CD4-positive, alpha-beta T cell treated with Interleukin-10 for 1 hour (primary cell): ENCODE measurements around the gene MAPKAP1.

Source experiments
- DNase-seq: peaks from one replicate; pipeline ENCODE4 v3.0.0-alpha.2; 2020

MAPKAP1 gene

DNA sequence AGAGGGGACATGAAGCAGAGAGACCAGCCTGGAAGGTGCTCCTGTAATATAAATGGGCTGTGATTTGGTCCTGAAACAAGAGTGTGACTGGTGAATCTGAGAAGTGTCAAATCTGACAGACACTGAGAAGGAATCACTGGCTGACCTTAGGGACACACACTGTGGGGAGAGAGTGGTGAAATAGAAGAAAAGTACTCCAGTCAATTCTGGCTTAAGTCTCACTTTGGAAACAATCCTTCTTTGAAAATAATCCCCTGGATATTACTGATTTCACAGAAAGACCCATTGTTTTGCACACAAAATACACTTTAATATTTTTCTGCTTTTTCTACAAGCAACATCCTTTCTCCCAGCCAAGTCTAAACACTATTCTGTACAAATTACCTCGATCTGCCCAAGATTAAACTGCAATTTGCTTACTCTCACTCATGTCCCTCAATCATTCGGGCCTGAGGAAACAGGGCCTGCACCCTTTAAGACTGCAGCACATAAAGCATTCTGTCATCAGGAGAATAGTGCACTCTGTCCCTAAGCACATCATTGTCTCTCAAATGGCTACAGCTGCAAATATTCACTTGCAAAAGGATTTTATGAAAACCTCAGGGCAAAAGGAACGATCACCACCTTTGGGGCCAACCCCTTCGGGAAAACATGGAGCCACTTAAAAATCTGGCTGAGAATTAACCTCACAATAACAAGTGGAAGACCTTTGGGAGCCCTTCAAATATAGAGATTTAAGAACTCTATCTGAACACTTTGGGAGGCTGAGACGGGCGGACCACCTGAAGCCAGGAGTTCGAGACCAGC lies 68.6 kb downstream of the MAPKAP1 start:
- DNase-seq = no peak

GRCh38 chr9:125637241-125637640 lies 69.8 kb downstream of the MAPKAP1 start:
- DNase-seq = no peak

DNA sequence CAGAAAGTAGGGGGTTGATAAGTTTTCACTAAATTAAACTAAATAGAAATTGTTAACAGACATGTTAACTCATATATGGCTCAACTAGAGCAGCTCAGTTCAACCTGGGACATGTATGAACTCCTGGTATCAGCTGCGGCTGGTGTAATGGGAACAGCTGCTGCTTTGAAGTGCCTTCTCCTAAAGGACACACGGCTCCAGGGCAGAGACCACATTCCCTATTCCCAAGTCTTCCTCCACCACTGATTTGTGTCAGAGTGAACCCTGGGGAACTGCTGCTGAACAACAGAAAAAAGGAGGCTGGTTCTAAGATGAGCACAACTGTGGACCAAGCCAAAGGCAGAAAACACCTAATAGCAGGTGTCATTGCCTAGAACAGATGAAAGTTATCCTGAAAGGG lies 71.1 kb downstream of the MAPKAP1 start:
- DNase-seq = no peak

- no peak for DNase-seq
These were observed 72.8 kb downstream of the MAPKAP1 start for GRCh38 chr9:125634040-125634717.

DNA sequence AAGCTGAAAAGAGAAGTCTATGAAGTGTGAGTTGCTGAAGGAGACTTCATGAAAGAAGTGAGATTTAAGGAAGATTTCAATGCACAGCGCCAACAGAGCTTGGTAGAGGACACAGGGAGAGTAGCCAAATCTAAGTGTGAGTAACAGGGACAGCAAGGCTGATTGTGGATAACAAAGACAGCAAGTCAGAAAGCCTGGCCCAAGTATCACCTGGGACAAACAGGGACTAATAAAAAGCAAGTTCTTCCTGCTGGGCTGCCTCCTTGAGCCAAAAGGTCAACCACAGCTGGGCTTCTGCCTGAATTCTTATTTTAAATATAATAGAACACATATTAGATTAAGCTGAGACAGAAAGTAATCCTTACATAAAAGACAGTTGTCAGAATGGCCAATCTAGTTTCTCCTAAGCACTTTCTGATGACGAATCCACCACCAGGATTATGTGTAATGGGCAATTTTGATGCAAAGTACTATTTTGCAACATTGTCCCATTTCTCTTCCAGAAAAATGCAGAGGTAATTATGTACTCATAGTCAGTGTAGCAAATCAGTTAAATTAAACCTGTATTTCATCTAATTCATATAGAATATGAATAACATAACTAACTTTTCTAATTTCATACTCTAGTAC lies 73.8 kb downstream of the MAPKAP1 start:
- no peak for DNase-seq

- DNase-seq = no peak
These were observed 74.5 kb downstream of the MAPKAP1 start for GRCh38 chr9:125632321-125633115.

DNA sequence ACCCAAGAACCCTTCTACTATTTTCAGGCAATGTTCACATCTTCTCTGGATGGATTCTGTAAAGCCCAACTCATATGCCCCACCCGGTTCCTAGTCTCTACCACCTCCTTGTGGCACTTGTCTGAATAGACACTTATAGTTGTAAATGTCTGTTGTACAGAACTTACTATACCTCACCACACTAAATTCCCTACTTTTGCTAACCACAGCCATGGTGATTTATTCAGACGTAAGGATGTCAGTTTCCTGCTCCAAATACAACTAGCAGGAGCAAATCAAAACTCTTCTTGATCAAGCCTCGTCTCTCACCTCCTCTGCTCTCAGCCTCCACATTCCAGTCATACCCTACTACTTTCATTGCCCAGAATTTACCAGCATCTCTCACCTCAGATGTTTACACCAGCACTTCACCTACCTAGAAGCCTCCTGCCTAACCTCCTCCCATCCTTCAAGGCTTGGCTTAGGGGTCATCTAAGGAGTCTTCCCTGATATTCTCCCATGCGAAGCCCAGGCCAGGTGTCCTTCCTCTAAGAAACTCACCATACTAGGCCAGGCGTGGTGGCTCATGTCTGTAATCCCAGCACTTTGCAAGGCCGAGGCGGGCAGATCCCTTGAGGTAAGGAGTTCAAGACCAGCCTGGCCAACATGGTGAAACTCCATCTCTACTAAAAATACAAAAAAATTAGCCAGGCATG lies 75.5 kb downstream of the MAPKAP1 start:
- peak; percentile 30 for DNase-seq

GRCh38 chr9:125630436-125630835 lies 76.6 kb downstream of the MAPKAP1 start:
- DNase-seq = no peak

DNA sequence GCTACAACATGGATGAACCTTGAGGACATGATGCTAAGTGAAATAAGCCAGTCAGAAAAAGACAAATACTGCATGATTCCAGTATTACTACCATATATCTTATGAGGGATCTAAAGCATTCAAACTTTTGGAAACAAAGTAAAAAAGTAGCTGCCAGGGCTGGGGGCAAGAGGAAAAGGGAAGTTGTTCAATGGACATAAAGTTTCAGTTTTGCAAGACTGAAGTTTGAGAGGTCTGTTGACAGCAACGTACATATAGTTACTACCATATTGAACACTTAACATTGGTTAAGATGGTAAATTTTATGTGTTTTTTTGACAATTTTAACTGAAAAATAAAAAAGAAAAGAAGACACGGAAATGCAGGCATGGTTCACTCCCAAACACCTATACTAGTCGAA lies 77.6 kb downstream of the MAPKAP1 start:
- no peak for DNase-seq

- no peak for DNase-seq
These were observed 80.8 kb downstream of the MAPKAP1 start for GRCh38 chr9:125626187-125626586.

DNA sequence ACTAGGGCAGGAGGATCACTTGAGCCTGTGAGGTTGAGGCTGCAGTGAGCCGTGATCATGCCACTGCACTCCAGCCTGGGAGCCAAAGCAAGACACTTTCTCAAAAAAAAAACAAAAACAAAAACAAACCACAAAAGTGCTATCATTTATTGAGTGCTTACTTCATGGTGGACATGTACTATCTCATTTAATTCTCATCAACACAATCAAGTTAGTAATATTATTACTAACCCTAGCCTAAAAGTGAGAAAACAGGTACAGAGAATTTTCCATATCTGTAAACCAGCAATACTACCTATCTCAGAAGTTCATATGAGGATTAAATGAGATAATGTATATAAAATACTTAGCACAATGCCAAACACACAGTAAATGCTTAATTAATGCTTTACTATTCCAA lies 85.8 kb downstream of the MAPKAP1 start:
- no peak for DNase-seq

DNA sequence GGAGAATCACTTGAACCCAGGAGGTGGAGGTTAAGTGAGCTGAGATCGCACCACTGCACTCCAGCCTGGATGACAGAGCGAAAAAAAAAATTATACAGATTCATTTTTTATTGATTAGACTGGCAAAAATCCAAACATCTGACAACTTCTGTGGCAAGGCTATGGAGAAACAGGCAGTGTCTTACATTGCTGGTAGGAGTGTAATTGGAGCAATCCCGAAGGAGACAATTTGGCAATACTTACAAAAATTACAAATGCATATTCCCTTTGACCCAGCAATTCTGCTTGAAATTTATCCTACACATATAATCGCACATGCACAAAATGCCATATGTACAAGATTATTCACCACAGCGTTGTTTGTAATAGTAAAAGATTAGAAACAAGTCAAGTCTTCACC lies 86.8 kb downstream of the MAPKAP1 start:
- no peak for DNase-seq

DNA sequence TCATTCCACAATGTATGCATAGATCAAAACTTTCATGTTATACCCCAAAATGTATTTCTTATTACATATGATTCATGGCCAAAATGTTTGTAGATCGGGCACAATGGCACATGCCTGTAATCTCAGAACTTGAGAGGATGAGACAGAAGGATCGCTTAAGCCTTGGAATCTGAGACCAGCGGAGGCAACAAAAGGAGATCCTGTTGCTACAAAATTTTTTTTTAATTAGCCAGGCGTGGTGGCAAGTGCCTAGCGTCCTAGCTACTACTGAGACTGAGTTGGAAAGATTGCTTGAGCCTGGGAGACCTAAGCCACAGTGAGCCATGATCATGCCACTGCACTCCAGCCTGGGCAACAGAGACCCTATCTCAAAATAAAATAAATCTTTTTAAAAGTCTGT lies 89.9 kb downstream of the MAPKAP1 start:
- no peak for DNase-seq

DNA sequence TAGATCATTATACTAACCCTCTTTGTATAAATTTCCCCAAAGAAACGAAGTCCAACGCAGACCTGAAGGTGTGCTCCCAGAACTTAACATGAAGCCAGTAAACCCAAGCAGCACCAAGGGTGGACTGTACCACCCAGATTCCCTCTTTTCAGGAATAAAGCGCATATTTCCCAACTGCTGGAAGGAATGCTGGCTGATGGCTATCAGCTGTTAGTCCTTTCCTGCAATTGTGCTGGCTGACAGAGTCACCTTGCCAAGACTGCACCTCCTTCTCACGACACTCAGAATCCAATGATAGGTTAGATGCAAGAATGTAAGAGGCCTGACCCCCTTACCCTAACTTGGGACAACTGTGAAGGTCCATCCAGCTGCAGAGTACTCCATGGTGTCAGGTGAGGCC lies 93.9 kb downstream of the MAPKAP1 start:
- no peak for DNase-seq

GRCh38 chr9:125612616-125613015 lies 94.4 kb downstream of the MAPKAP1 start:
- no peak for DNase-seq

DNA sequence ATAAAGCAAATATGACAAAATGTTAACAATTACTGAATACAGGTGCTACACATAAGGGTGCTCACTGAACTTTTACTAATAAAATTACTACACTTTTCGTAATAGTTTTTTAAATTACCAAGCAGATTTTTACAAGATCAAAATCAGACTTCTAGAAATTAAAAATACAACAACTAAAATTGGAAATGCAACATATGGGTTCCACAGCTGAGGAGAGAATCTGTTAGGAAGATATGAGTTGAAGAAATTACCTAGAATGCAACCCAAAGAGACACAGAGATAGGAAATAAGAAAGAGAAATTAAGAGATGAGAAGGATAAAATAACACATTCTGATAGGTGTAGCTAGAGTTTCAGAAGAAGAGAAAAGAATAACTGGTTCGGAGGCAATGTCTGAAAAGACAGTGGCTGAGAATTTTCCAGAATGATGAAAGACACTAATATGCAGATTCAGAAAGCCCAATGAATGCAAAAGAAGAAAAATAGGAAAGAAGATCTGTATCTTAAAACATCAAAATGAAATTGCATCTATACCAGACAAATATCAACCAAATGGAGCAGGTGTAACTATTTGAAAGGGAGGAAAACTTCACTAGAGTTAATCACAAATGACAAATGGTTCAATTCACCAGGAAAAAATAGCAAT lies 95.8 kb downstream of the MAPKAP1 start:
- no peak for DNase-seq

DNA sequence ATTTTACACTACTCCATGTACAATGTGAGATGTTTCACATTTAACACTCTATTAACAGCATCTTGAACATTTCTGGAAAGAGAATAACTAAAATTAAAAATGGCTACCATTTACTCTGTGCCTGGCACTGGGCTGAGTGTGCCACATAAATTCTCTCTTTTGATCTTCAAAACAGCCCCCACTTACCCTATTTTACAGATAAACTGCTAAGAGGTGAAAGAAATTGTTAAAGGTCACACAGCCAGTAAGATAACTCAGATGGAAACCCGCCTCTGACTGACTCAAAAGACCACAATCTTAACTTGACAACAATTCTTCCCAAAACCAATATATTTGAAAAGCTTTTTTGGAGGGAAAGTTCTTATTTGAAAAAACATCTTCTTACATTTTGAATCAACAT lies 97.3 kb downstream of the MAPKAP1 start:
- DNase-seq = no peak

DNA sequence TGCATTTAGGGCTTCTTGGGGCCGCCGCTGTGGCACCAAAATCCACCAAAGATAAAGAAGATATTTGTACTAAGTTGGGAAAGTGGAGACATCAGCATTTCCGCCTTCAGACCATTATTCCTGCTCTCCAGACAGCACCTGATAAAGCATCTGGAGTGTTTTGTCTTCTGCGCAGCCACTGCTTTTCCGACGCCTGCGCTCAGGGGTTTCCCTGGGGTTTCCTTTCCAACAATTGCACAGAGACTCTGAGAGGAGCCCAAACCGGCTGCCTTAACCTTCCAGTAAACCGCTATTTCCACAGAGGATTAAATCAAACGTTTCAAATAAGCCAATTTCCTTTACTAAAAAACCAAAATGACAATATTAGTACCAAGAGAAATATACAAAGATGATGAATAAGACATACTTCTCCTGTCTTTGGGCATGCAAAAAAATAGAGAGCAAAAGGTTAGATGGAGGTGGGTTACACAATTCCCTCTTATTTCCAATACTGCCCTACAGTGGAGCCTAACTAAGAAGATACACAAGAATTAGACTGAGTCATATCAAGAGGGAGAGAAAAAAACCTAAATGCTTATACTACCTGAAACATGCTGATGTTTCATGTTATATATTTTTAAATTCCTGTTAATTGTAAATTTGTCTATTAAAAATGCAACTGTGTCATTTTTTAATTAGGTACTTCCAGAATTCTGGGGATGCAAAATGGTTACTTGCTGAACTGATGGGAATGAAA lies 98.4 kb downstream of the MAPKAP1 start:
- no peak for DNase-seq

GRCh38 chr9:125604196-125604595 lies 102.8 kb downstream of the MAPKAP1 start:
- DNase-seq = no peak

- DNase-seq = no peak
These were observed 103.5 kb downstream of the MAPKAP1 start for GRCh38 chr9:125603478-125604021.

DNA sequence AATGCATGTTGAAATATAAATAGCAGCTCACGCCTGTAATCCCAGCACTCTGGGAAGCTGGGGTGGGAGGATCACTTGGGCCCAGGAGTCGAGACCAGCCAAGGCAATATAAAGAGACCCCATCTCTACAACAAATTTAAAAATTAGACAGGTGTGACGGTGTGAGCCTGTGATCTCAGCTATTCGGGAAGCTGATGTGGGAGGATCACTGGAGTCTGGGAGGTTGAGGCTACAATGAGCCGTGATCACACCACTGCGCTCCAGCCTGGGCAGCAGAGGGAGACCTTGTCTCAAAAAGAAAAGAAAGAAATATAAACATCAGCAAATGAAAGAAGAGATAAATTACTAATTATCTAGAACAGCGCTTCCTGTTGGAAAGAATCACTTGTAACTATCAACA lies 105.0 kb downstream of the MAPKAP1 start:
- DNase-seq = no peak
